K562 (cell line): Measurements from ENCODE around the gene NFIL3. TPM values are rescaled to one million over a fixed set of nuclear protein-coding genes. Genes with fewer than 3 reads are reported as not detected.

Experiments used
- ATAC-seq: fragments of 200-7000 bp; cut with Tn5 transposase; 3 replicates; pipeline ENCODE4 v1.9.1; 2020; ENCODE audit warnings: moderate library complexity
- BruUV-seq: library from RNA; stranded (reverse); fragments of 400-500 nt; replicated peaks from 2 replicates; lab custom pipeline; 2021; lab: Mats Ljungman, UMichigan
- CTCF ChIA-PET: fragments of 300-600 bp; formaldehyde crosslinking; extraction: SDS; loops from one replicate; lab custom pipeline; 2021; ENCODE audit warnings: low intra/inter-chr PET ratio; lab: Yijun Ruan, JAX
- POLR2A ChIA-PET: fragments of 300-600, 350-650 bp; sonication (Branson Sonifier 250); formaldehyde crosslinking; extraction: SDS; loops from one replicate; lab custom pipeline; 2021; ENCODE audit warnings: antibody characterized with exemption, inconsistent platforms; lab: Yijun Ruan, JAX
- DNase-seq, 4 experiments: peaks; one replicate each; pipeline versions ENCODE4 v3.0.0 to v3.0.0-alpha.2; 2011 to 2018; ENCODE audit warnings: low spot score in 3 of 4, mixed read lengths in 3 of 4; ENCODE audit errors: extremely low read depth in 1 of 4
- FAIRE-seq: peaks from 2 replicates; lab custom pipeline; 2011; peaks lifted over from hg19 to GRCh38; lab: Jason Lieb, UNC
- H2AFZ ChIP-seq: 2 replicates; pipeline ENCODE4 v1.6.0; 2011; ENCODE audit warnings: low read depth, low read length, control low read depth, inconsistent platforms
- H3K27ac ChIP-seq: fragments of 200-600 bp; 3 replicates; pipeline ENCODE4 v1.8.0; 2011; ENCODE audit warnings: low read depth, mild to moderate bottlenecking, control low read depth, inconsistent platforms, low read length, moderate library complexity, mixed read lengths; ENCODE audit errors: extremely low read depth
- H3K27me3 ChIP-seq, 2 experiments: fragments of 300-600 bp in 1 of 2; 2 replicates in 1 of 2; 3 replicates in 1 of 2; pipeline versions ENCODE4 v1.6.0 to v1.8.0; 2011; ENCODE audit warnings: inconsistent platforms in 2 of 2, low read length in 2 of 2, mild to moderate bottlenecking in 1 of 2, mixed read lengths in 1 of 2, moderate library complexity in 1 of 2; ENCODE audit not compliant: control insufficient read depth in 2 of 2, insufficient read depth in 2 of 2
- H3K36me3 ChIP-seq: fragments of 300-600 bp; 3 replicates; pipeline ENCODE4 v1.8.0; 2011; ENCODE audit warnings: mild to moderate bottlenecking, low read length, inconsistent platforms; ENCODE audit not compliant: control insufficient read depth, insufficient read depth
- H3K4me1 ChIP-seq, 2 experiments: fragments of 200-600 bp in 1 of 2; replicated peaks in 1 of 2; 2 replicates in 1 of 2; 3 replicates in 1 of 2; pipeline versions ENCODE4 v1.5.1 to v1.8.0; 2011; ENCODE audit warnings: inconsistent platforms in 2 of 2, low read length in 2 of 2, mild to moderate bottlenecking in 1 of 2, mixed read lengths in 1 of 2, moderate library complexity in 1 of 2; ENCODE audit not compliant: control insufficient read depth in 2 of 2, insufficient read depth in 2 of 2
- H3K4me2 ChIP-seq: 2 replicates; pipeline ENCODE4 v1.6.1; 2011; ENCODE audit warnings: low read length, control low read depth, inconsistent platforms, mixed read lengths; ENCODE audit not compliant: insufficient read depth
- H3K4me3 ChIP-seq: fragments of 200-600 bp; sonication (generic), shearing (Covaris generic); 2 replicates; pipeline ENCODE4 v1.5.1; 2016; ENCODE audit warnings: control low read depth, inconsistent platforms
- H3K79me2 ChIP-seq: fragments of 200-600 bp; 3 replicates; pipeline ENCODE4 v1.8.0; 2011; ENCODE audit warnings: low read length, inconsistent platforms; ENCODE audit not compliant: control insufficient read depth, insufficient read depth
- H3K9ac ChIP-seq, 2 experiments: 2 replicates each; pipeline versions ENCODE4 v1.6.0 to v1.6.1; 2011; ENCODE audit warnings: low read depth in 2 of 2, low read length in 2 of 2, control low read depth in 1 of 2, inconsistent platforms in 1 of 2, mild to moderate bottlenecking in 1 of 2, mixed read lengths in 1 of 2; ENCODE audit not compliant: insufficient read depth in 1 of 2
- H3K9me1 ChIP-seq: one replicate; pipeline ENCODE4 v1.6.0; 2011; ENCODE audit warnings: inconsistent platforms, mild to moderate bottlenecking, low read length, moderate library complexity; ENCODE audit not compliant: control insufficient read depth, insufficient read depth
- H3K9me3 ChIP-seq: replicated peaks from 2 replicates; pipeline ENCODE4 v1.5.1; 2011; ENCODE audit warnings: low read depth, low read length, inconsistent platforms; ENCODE audit not compliant: control insufficient read depth, insufficient read depth
- H4K20me1 ChIP-seq: replicated peaks from 2 replicates; pipeline ENCODE4 v1.6.1; 2011; ENCODE audit warnings: low read length, inconsistent platforms, mixed read lengths; ENCODE audit not compliant: control insufficient read depth, insufficient read depth
- HBP1 ChIP-seq: fragments of 450-650 bp; formaldehyde crosslinking; IDR thresholded peaks from 2 replicates; pipeline ENCODE4 v1.4.0; 2022; ENCODE audit warnings: missing genetic modification characterization
- NR3C1 ChIP-seq: sonication (generic); formaldehyde crosslinking; IDR thresholded peaks from 2 replicates; pipeline ENCODE4 v1.8.1; 2022; ENCODE audit warnings: missing genetic modification reagents
- PCBP1 ChIP-seq: fragments of 200-400 bp; formaldehyde crosslinking; IDR thresholded peaks from 2 replicates; pipeline ENCODE4 v1.6.1; 2018; ENCODE audit warnings: mild to moderate bottlenecking, low read depth, low read length; ENCODE audit not compliant: poor library complexity, severe bottlenecking
- POLR2G ChIP-seq: fragments of 200-400 bp; formaldehyde crosslinking; IDR thresholded peaks from 2 replicates; pipeline ENCODE4 v1.6.1; 2017; ENCODE audit warnings: low read depth, mild to moderate bottlenecking, antibody characterized with exemption, low read length, moderate library complexity
- RBFOX2 ChIP-seq: fragments of 200-400 bp; formaldehyde crosslinking; IDR thresholded peaks from 2 replicates; pipeline ENCODE4 v1.6.1; 2017; ENCODE audit warnings: low read depth, mild to moderate bottlenecking, low read length, moderate library complexity
- WGBS: fragments of 100-300 bp; shearing (Covaris generic); methylation state at CpG from one replicate; pipeline ENCODE4 v1.1.6; 2016; ENCODE audit warnings: low coverage, mixed read lengths; ENCODE audit not compliant: insufficient coverage; ENCODE audit errors: missing lambda C conversion rate; 5-methylcytosine and 5-hydroxymethylcytosine counted together
- in situ Hi-C: fragments of 300-500 bp; cut with MboI; formaldehyde crosslinking; loops from 4 replicates; pipeline ENCODE4 v1.15.0; 2018; ENCODE audit warnings: inconsistent platforms, mixed read lengths
- intact Hi-C: fragments of 100-400 bp; cut with micrococcal nuclease; formaldehyde crosslinking; loops from 2 replicates; pipeline ENCODE4 v1.14.2; 2022
- polyA plus RNA-seq, 8 experiments: library from polyadenylated mRNA; depleted of rRNA in 4 of 8; stranded (reverse) in 5 of 8; unstranded in 3 of 8; fragments of >200 nt; fragmentation: Nextera tagmentation in 2 of 8; fragmentation: Illumina TruSeq in 1 of 8; extraction: Ambion mirVana in 2 of 8; extraction: Trizol in 1 of 8; gene quantifications; 2 replicates each; pipeline versions ENCODE4 v1.2.1 to v1.2.3, GENCODE V29; 2011 to 2014; ENCODE audit warnings: inconsistent platforms in 1 of 8, missing spikeins in 1 of 8
- total RNA-seq, 7 experiments: library from RNA; depleted of rRNA in 6 of 7; stranded (reverse); fragments of >200 nt in 6 of 7; fragmentation: Illumina TruSeq in 2 of 7; extraction: Trizol in 2 of 7; gene quantifications; 2 replicates each; pipeline versions ENCODE4 v1.2.1 to v1.2.3, GENCODE V29; 2011 to 2021; ENCODE audit warnings: low replicate concordance in 1 of 7

The NFIL3 gene
- total and polyA plus RNA-seq, 9 of the 15 experiments (the other 6 are each of a cell fraction or from before 2014, with no cell fraction given), result 3.2 to 16.1 (median 9.3) TPM

- H3K36me3 ChIP-seq, result 0 out of 3 replicates have a peak, but pooled peaks cover 4% of the 10 kb centered on the region
- BruUV-seq, result no TSS peak
- peaks cover 70% of the 10 kb centered on the region for H3K79me2 ChIP-seq
- no peak for DNase-seq
- peaks cover under 1 to 5% of the 10 kb centered on the region in 2 experiments; a peak in 1 of 5 replicates for H3K27me3 ChIP-seq
- H3K4me3 ChIP-seq, result no peak overlapping the region
- no peaks in the 10 kb centered on the region for H3K9me3 ChIP-seq
- peaks cover 10% of the 10 kb centered on the region; the same call in 1 of the 2 replicates for H4K20me1 ChIP-seq
- TF ChIP-seq HBP1 (no peak), NR3C1 (no peak), RBFOX2 (peak; percentile 74), POLR2G (peak; percentile 58; the same call in 1 of the 2 replicates), PCBP1 (no peak)
- TF ChIP-seq, all 486 proteins: peak for 2
- H3K4me2 ChIP-seq, result no peak overlapping the region
- H2AFZ ChIP-seq, result no peak overlapping the region
- peaks cover 3% of the 10 kb centered on the region for H3K9me1 ChIP-seq
- ATAC-seq, result no peak
- WGBS, result over 99% methylated on average over 18 of the region's 69 CpGs
- FAIRE-seq, result no peak
- no peak overlapping the region for H3K9ac ChIP-seq
- ChIA-PET POLR2A (no interaction called here), CTCF (interaction anchor here (0.6 kb wide), 1 partner anchor 61 kb away, joined by 7 read pairs; no protein-coding TSS in a partner anchor)
- intact Hi-C loops, result loop anchor here (5.0 to 10.0 kb wide), 4 partner anchors 79 to 256 kb away; no protein-coding TSS in a partner anchor
- H3K27ac ChIP-seq, result no peak overlapping the region
- peaks cover 19 to 38% of the 10 kb centered on the region in 2 experiments for H3K4me1 ChIP-seq
- in situ Hi-C loops, result loop anchor here (5.0 kb wide), 1 partner anchor 59 kb away; the partner anchor contains the start of gene AUH
Measured at GRCh38 chr9:91421128-91421765, 2.4 kb downstream of the NFIL3 start.
